GM18870 (cell line): ENCODE results near the gene TCOF1.

ENCODE experiments used
- ATAC-seq: cut with Tn5 transposase; IDR thresholded peaks from one replicate; pipeline ENCODE4 v1.9.1; 2021; ENCODE audit warnings: moderate library complexity; ENCODE audit not compliant: unreplicated experiment

TCOF1 gene

GRCh38 chr5:150401376-150402228, 44.1 kb downstream of the TCOF1 start:
- no peak for ATAC-seq

- no peak for ATAC-seq
Observed at GRCh38 chr5:150402229-150402773, 44.8 kb downstream of the TCOF1 start.

- ATAC-seq, result no peak
Observed at GRCh38 chr5:150402901-150403342, 45.4 kb downstream of the TCOF1 start.

GRCh38 chr5:150404121-150404520, 46.6 kb downstream of the TCOF1 start:
- ATAC-seq, result no peak

DNA sequence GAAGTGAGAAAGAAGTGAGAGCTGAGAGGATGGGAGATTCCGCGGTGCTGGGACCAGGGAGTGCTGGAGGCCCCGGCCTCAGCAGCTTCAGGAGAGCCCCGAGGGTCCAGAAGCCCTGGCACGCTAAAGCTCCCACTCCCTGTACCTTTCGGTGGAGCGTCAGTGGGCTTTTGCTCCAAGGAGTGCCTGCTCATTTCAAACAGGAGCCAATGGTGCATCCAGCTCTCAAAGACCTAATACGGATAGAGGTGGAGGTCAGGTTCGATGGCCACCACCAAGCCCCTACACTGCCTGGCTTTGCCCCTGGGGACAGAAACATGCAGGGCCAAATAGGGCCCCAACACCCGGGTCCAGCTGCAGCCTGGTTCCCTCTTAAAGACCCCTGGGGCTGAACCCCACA, 47.0 kb downstream of the TCOF1 start:
- no peak for ATAC-seq

DNA sequence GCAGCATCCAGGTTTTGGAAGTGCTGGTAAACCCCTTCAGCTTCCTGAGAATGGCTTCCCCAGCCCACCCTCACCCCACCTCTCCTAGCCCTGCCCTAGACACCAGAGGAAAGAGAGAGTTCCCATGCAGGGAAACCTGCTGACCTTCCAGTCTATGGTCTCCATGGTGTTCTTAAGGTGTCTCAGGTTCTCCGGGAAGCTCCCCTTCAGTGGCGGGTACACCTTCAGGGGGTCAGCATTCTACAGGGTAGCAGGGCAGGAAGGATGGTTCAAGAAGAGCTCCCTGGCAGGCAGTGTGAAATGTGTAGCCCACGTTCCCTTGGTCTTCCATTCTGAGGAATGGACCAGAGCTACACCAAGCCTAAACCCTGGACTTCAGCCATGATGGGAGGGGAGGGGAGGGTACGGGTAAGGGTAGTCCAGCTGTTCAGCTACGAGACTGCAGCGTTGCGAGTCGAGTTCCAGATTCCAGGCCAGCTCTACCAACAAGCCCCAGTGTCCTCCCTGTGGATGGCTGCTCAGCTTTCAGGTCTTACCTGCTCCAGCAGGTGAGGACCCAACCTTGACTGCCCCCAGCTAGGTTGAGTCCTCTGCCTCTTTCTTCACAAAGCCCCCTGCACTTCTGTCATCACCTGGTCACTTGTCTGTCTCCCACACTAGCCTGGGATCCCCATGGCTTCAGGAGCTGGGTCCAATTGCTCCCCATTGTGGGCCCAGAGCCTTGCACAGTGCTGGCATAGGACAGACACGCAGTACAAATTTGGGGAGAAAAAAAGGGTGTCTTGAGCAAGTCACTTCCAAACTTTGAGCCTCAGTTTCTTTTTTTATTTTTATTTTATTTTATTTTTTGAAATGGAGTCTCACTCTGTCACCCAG, 47.7 kb downstream of the TCOF1 start:
- no peak for ATAC-seq

DNA sequence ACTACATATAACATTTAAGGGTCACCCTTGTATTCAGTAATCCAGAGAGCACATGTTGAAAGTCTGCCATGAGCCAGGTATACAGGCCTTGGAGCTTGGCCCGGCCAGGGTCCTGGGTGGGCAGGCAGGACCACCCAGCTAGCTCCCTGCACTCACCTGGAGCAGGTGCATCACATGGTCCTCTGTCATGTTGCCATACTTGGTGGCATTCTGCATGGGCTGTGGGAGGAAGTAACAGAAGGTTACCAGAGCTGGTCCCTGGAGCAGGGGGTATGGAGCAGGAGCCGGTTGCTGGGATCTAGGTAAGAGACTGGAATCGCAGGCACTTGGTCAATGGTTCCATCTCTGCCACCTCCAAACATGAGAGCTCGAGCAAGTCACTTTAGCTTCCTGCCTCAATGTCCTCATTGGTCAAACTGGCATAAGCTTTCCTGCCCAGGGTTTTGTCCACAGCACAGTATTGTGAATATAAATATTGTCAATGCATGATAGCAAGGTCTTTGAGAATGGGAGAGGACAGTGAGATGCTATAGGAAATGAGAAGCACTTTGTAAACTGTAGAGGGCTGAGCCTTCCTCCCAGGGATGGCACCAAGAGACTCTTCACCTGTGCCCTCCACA, 48.7 kb downstream of the TCOF1 start:
- ATAC-seq, result no peak

DNA sequence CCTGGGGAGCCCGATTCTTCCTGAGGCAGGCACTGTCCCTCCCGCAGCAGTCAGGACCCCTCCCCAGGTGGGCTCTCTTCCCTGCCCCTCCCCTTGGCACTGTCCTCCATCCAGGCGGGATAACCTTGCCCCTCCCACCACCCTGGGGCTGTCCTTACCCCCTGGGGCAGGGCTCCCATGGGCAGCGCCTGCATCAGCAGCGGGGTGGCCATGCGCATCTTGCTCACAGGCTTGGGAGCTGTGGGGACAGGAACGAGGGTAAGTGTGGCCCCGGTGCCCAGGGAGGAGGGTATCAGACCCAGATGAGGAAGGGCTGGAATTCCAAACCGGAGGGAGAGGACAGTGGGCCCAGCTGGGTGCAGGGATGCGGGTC, 49.2 kb downstream of the TCOF1 start:
- ATAC-seq, result no peak

- ATAC-seq, result no peak
Observed at GRCh38 chr5:150407096-150407720, 49.7 kb downstream of the TCOF1 start.

GRCh38 chr5:150408231-150408943, 50.9 kb downstream of the TCOF1 start:
- ATAC-seq, result no peak

- ATAC-seq, result peak; percentile 23
Observed at GRCh38 chr5:150409638-150410523, 52.4 kb downstream of the TCOF1 start.

DNA sequence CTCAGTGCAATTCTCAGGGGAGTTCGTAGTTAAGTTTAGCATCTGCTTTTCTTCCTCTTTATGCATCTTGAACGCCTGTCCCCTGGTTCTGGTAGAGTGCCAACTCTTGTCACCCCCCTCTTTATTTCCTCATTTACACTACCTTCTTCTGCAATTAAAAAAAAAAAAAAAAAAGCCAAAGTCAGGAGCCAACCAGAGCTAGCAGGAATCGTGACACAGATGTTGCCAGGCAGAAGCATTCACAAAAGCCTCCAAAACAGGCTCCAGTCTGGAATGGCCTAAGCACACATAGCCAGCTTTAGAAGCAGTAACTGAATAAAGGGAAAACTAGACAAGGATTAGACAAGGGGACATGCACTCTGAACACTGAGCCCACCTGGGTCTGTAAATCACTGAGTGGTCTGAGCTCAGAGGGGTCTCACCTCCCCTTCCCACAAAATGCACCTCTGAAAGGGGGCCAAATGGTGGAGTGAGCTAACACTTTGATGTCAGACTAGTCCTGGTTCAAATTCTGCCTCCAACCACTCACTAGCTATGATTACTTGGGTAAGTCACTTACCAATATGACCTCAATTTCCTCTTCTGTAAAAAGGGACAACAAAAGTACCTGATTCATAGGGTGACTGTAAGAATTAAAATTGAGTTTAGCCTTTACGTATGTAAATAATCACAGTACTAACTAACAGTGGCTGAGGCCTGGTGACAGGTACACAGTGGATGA, 53.2 kb downstream of the TCOF1 start:
- no peak for ATAC-seq

DNA sequence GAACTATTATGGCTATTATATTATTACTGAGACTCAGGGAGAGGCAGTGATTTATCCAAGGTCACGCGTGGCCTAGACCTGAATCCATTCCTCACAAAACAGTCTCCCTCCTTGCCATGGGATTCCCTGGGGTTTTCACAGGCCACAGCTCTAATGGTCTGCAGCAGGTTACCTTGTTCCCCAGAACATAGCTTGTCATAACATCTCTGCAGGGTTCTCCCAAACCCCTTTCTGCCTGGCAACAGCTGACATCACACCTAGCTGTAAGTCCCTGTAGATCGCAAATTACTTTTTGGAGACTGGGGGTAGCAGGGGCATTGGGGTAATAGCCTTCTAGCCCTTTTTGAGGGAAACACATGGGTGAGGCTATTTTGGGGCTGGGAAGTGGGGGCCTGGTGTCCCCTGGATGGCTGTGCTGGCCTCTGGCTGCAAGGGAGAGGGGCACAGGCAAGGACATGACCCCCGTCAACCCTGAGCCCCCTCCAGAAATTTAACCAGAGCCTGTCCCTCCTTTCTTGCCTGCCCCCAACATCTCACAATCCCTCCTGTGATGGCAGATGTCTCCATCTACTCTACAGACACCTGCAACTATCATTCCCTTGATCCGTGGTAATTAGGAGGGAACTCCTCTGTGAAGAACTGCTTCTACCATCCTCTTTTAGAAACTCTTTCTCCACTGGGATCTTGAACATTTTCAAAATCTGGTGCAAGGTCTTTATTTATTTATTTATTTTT, 53.9 kb downstream of the TCOF1 start:
- ATAC-seq, result no peak

DNA sequence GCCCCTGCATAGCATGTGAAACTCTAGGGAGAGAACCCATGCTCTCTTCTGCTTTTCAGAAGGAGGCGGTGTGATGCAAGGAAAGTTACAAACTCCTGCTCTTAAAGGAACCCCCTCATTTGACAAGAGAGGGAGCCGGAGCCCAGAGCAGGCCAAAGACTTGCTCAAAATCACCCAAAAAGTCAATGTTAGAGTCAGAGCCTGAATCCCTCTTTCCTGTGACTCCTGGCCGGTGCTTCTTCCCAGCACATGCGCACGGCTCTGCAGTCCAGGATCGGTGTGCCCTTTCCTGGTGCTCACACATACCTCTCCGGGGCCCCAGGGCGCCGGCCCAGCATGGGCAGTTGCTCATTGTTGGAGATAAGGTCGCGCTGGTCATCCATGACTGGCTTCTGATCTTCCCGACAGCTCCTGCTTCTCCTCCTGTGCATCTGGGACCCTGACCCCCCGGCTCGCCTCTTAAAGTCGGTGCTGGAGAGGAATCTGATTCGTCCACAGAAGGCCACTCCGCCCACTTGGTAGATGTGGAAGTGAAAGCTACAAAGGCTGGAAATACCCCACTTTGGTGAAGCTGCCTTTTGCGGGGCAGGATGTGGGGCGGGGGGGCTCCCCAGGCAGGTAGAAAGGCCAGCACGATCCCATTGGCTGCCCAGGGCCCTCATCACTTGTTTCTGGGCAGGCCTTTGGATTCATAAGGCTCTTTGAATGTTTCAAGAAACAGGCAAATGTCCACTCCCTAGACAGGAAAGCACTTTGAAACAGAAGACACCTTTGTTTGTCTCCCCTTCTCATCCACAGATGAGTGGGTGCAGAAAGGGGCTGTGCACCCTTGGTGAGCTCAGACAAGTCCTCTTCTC, 55.0 kb downstream of the TCOF1 start, which contains the start of gene CD74:
Gene CD74, minus strand, starts transcription at position 592 of the 857 bp plus-strand sequence. Its CDS starts 161 bp downstream, at position 431.
- ATAC-seq, result peak; percentile 74

GRCh38 chr5:150413176-150413901, 55.8 kb downstream of the TCOF1 start:
- no peak for ATAC-seq
